Measurements from ENCODE around the gene HTR3D. TPM values are rescaled to one million over a fixed set of nuclear protein-coding genes. Genes with fewer than 3 reads are reported as not detected.

HTR3D gene
- total and polyA plus RNA-seq, 2 donors (not counting 1 experiment from before 2014, with no cell fraction given) = not detected

DNA sequence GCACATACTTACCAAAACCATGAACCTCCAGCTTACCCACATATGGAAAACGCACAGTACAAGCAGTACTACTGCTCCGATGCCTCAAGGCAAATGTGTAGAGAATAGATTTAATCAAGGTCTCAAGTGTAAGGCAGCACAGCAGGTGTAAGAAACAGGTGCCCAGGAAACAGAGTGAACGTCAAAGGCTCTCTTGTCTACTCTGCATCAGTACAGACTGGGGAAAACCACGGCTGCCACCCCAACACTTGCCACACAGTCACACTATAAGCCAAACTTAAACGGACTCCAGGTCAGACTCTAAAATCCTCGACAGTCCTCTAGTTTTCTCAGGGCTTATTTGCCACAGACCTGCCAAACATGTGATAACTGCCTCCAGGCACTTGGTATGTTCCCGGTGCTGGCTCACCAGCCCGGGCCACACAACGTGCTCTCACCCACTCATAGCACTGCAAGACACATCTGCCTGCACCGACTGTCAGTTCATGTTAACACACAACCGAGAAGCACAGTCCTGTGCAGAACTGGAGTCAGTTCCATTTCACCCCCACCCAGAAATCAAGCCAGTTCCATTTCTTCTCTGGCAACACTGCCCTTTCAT is 44.4 kb upstream of the HTR3D start:
- ATAC-seq (ENCODE audit: low read depth) (no peak), DNase-seq (no peak)
- Histone ChIP-seq H3K9ac (ENCODE audit: low read length) (no peak overlapping the region), H4K20me1 (ENCODE audit: control insufficient read depth, insufficient read depth, low read length, poor library complexity, severe bottlenecking) (no peaks in the 10 kb centered on the region), H3K4me2 (replicated peaks; ENCODE audit: low read depth, low read length, poor library complexity, severe bottlenecking) (no peak overlapping the region), H3K36me3 (replicated peaks in 1 of 2; ENCODE audit: control extremely low read depth in 1 of 2, control insufficient read depth in 1 of 2, extremely low read depth in 1 of 2, insufficient read depth in 2 of 2, low read length in 1 of 2) (peaks cover 3 to 22% of the 10 kb centered on the region in 2 experiments), H3K27ac (ENCODE audit: low read length in 2 of 2) (no peak overlapping the region), H3K4me3 (ENCODE audit: control extremely low read depth in 1 of 5, extremely low read depth in 1 of 5, insufficient read depth in 1 of 5, low read depth in 2 of 5, low read length in 4 of 5) (no peak overlapping the region), H3K27me3 (replicated peaks in 1 of 4; ENCODE audit: control extremely low read depth in 1 of 4, control insufficient read depth in 3 of 4, insufficient read depth in 4 of 4, low read length in 3 of 4) (no peaks in the 10 kb centered on the region), H3K9me3 (ENCODE audit: control extremely low read depth in 1 of 3, control insufficient read depth in 2 of 3, insufficient read depth in 1 of 3, low read length in 2 of 3) (no peaks in the 10 kb centered on the region), H3K79me2 (ENCODE audit: control insufficient read depth, insufficient read depth, low read length) (no peaks in the 10 kb centered on the region), H3K4me1 (ENCODE audit: control insufficient read depth in 2 of 2, insufficient read depth in 2 of 2, low read length in 2 of 2) (no peaks in the 10 kb centered on the region), H2AFZ (ENCODE audit: insufficient read depth, low read depth, low read length, poor library complexity, severe bottlenecking) (no peak overlapping the region)
- H3K27ac Mint-ChIP-seq = no peak overlapping the region
- H3K27me3 Mint-ChIP-seq = no peaks in the 10 kb centered on the region
- POLR2A ChIA-PET = no interaction called here
- no peaks in the 10 kb centered on the region for H3K9me3 Mint-ChIP-seq (ENCODE audit: insufficient read depth)
- WGBS (ENCODE audit: insufficient coverage) = 83% methylated on average over 9 of the region's 11 CpGs
- no peaks in the 10 kb centered on the region for H3K4me1 Mint-ChIP-seq
- intact Hi-C loops (cut with micrococcal nuclease) = no loop called here
- CTCF ChIA-PET = no interaction called here
- TF ChIP-seq, protein P1, sequence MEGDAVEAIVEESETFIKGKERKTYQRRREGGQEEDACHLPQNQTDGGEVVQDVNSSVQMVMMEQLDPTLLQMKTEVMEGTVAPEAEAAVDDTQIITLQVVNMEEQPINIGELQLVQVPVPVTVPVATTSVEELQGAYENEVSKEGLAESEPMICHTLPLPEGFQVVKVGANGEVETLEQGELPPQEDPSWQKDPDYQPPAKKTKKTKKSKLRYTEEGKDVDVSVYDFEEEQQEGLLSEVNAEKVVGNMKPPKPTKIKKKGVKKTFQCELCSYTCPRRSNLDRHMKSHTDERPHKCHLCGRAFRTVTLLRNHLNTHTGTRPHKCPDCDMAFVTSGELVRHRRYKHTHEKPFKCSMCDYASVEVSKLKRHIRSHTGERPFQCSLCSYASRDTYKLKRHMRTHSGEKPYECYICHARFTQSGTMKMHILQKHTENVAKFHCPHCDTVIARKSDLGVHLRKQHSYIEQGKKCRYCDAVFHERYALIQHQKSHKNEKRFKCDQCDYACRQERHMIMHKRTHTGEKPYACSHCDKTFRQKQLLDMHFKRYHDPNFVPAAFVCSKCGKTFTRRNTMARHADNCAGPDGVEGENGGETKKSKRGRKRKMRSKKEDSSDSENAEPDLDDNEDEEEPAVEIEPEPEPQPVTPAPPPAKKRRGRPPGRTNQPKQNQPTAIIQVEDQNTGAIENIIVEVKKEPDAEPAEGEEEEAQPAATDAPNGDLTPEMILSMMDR (IDR thresholded peaks at IDR 0.05) = no peak
- TF ChIP-seq EZH2 (IDR thresholded peaks at IDR 0.05; ENCODE audit: borderline replicate concordance, insufficient read depth, low read depth, low read length, poor library complexity, severe bottlenecking) = no peak
- H3K4me3 Mint-ChIP-seq = no peak overlapping the region

DNA sequence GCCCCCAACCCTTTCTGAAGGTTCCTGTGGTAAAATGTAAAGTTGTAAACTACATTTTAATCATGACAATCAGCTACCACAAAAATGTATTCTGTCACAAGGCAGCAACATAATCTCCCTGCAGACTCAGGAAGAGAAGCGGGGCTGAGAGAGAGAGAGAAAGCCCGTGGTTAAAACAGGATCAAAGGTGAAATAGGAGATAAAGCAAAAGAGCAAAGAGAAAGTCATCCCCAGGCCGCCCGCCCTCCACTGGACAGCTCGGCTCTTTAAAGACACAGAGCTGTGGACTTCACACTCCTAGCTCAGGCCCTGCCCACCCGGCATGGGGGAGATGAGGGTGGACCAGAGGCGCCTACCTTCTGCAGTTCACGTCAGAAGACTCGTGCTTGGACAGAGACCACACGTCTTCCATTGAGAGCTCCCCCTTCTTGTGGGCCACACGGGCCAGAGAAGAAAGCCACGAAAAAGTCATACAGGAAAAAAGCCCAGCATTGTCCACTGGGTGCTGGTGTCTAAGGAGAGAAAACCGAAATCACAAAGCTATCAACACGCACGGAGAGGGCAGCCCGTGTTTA is 43.2 kb upstream of the HTR3D start:
- ChIA-PET CTCF (no interaction called here), POLR2A (no interaction called here)
- WGBS (ENCODE audit: insufficient coverage) = 93% methylated on average over 16 of the region's 16 CpGs

More for the DNA sequence above, 43.2 kb upstream of the HTR3D start:
- Mint-ChIP-seq H3K27me3 (no peaks in the 10 kb centered on the region), H3K4me3 (no peak overlapping the region), H3K9me3 (ENCODE audit: insufficient read depth) (no peaks in the 10 kb centered on the region), H3K27ac (no peak overlapping the region), H3K4me1 (no peaks in the 10 kb centered on the region)
- TF ChIP-seq EZH2 (IDR thresholded peaks at IDR 0.05; ENCODE audit: borderline replicate concordance, insufficient read depth, low read depth, low read length, poor library complexity, severe bottlenecking) = no peak
- TF ChIP-seq, protein P1 (IDR thresholded peaks at IDR 0.05) = no peak
- no peaks in the 10 kb centered on the region for H3K79me2 ChIP-seq (ENCODE audit: control insufficient read depth, insufficient read depth, low read length)
- intact Hi-C loops (cut with micrococcal nuclease) = no loop called here
- DNase-seq = no peak
- no peaks in the 10 kb centered on the region for H4K20me1 ChIP-seq (ENCODE audit: control insufficient read depth, insufficient read depth, low read length, poor library complexity, severe bottlenecking)
- no peak for ATAC-seq (ENCODE audit: low read depth)
- no peak overlapping the region for H2AFZ ChIP-seq (ENCODE audit: insufficient read depth, low read depth, low read length, poor library complexity, severe bottlenecking)
- H3K4me1 ChIP-seq (ENCODE audit: control insufficient read depth in 2 of 2, insufficient read depth in 2 of 2, low read length in 2 of 2) = no peaks in the 10 kb centered on the region
- H3K27ac ChIP-seq (ENCODE audit: low read length in 2 of 2) = no peak overlapping the region
- H3K9me3 ChIP-seq (ENCODE audit: control extremely low read depth in 1 of 3, control insufficient read depth in 2 of 3, insufficient read depth in 1 of 3, low read length in 2 of 3) = no peaks in the 10 kb centered on the region
- H3K9ac ChIP-seq (ENCODE audit: low read length) = no peak overlapping the region
- H3K4me3 ChIP-seq (ENCODE audit: control extremely low read depth in 1 of 5, extremely low read depth in 1 of 5, insufficient read depth in 1 of 5, low read depth in 2 of 5, low read length in 4 of 5) = no peak overlapping the region
- H3K36me3 ChIP-seq (replicated peaks in 1 of 2; ENCODE audit: control extremely low read depth in 1 of 2, control insufficient read depth in 1 of 2, extremely low read depth in 1 of 2, insufficient read depth in 2 of 2, low read length in 1 of 2) = peaks cover 3 to 14% of the 10 kb centered on the region in 2 experiments
- no peak overlapping the region for H3K4me2 ChIP-seq (replicated peaks; ENCODE audit: low read depth, low read length, poor library complexity, severe bottlenecking)
- H3K27me3 ChIP-seq (replicated peaks in 1 of 4; ENCODE audit: control extremely low read depth in 1 of 4, control insufficient read depth in 3 of 4, insufficient read depth in 4 of 4, low read length in 3 of 4) = no peaks in the 10 kb centered on the region

Measured in B cell (primary cell).